ENCODE data around the gene JPH3. TPM values are rescaled to one million over a fixed set of nuclear protein-coding genes. Genes with fewer than 3 reads are reported as not detected.

The JPH3 gene
- total and polyA plus RNA-seq, 4 donors, result 12.6 to 79.7 (median 54.0) TPM

DNA sequence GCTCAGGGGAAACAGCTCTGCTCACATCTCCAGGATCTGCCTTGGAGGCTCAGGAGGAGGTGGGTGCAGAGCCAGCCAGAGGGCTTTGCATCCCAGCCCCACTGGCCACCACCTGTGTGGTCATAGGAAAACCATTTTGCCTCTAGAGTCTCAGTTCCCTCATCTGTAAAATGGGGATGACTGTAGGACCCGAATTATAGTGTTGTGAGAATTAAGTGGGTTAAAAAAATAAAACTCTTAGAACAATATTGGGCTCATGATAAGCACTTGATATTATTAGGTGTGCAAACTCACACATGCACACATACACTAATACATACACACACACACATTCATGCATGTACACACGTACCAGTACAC, 19.4 kb upstream of the JPH3 start:
- H3K4me3 ChIP-seq (ENCODE audit: low read depth, low read length), result no peak overlapping the region
- no peaks in the 10 kb centered on the region for H3K9me3 ChIP-seq (ENCODE audit: control insufficient read depth, insufficient read depth, low read length)
- H3K27me3 ChIP-seq (ENCODE audit: control insufficient read depth, insufficient read depth, low read length), result no peaks in the 10 kb centered on the region
- peaks cover 24% of the 10 kb centered on the region for H3K4me1 ChIP-seq (ENCODE audit: control insufficient read depth, insufficient read depth, low read length)
- WGBS (ENCODE audit: insufficient coverage), result 100% methylated on average over 1 of the region's 2 CpGs
- no peak for DNase-seq (ENCODE audit: low read depth in 4 of 6, low spot score in 6 of 6)
- no peak overlapping the region for H3K27ac ChIP-seq (ENCODE audit: low read depth, low read length)
- H3K36me3 ChIP-seq (ENCODE audit: control insufficient read depth, insufficient read depth, low read length), result no peaks in the 10 kb centered on the region

DNA sequence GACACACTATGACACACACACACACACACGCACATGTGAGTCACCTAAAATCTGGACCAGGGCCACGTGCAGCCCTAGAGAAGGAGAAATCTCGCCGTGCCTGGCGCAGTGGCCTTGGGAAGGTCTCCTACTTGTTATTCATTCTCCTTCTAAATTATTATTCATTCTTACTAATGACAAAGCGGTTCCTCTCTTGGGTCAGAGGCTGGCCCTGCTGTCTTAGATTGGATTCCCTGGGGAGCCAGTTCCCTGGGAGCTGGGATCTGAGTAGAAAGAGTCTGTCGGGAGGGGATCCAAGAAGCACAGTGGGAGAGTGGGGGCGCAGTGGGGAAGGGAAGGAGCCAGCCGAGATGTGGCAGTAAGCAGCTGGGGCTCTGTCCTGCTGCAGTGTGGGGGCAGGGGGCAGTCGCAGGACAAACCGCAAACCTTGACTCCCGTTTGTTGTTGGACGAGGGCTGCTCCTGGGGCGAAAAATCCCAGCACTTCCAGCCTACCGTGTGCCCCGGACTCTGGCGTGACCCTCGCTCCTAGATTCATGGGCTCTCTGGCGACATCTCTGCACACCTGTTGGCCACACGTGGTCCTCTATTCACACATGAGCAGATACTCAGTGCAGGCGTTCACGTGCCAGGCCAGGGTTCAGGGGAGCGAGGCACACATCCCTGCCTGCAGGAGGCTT, 18.7 kb upstream of the JPH3 start:
- no peak overlapping the region for H3K4me3 ChIP-seq (ENCODE audit: low read depth, low read length)
- peaks cover 25% of the 10 kb centered on the region for H3K4me1 ChIP-seq (ENCODE audit: control insufficient read depth, insufficient read depth, low read length)
- no peaks in the 10 kb centered on the region for H3K36me3 ChIP-seq (ENCODE audit: control insufficient read depth, insufficient read depth, low read length)
- no peaks in the 10 kb centered on the region for H3K9me3 ChIP-seq (ENCODE audit: control insufficient read depth, insufficient read depth, low read length)
- 63% methylated on average over 19 of the region's 23 CpGs for WGBS (ENCODE audit: insufficient coverage)
- H3K27me3 ChIP-seq (ENCODE audit: control insufficient read depth, insufficient read depth, low read length), result no peaks in the 10 kb centered on the region
- DNase-seq (ENCODE audit: low read depth in 4 of 6, low spot score in 6 of 6), result no peak
- no peak overlapping the region for H3K27ac ChIP-seq (ENCODE audit: low read depth, low read length)

DNA sequence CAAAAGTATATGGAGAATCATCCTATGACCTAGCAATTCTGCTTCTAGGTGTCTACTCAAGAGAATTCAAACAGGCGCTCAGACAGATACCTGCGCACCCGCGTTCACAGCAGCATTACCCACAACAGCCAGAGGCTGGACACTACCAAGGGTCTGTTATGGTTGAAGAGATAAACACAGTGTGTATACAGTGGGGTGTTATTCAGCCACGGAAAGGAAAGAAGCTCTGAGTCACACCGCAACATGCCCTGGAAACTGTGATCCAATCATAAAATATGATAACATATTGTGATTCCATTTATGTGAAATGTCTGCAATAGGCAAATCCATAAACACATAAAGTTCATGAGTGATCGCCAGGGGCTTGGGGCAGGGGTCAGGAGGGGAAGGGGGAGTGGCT, 18.0 kb upstream of the JPH3 start:
- Histone ChIP-seq H3K9me3 (ENCODE audit: control insufficient read depth, insufficient read depth, low read length) (no peaks in the 10 kb centered on the region), H3K27ac (ENCODE audit: low read depth, low read length) (no peak overlapping the region), H3K4me3 (ENCODE audit: low read depth, low read length) (no peak overlapping the region), H3K27me3 (ENCODE audit: control insufficient read depth, insufficient read depth, low read length) (no peaks in the 10 kb centered on the region), H3K36me3 (ENCODE audit: control insufficient read depth, insufficient read depth, low read length) (no peaks in the 10 kb centered on the region), H3K4me1 (ENCODE audit: control insufficient read depth, insufficient read depth, low read length) (peaks cover 31% of the 10 kb centered on the region)
- DNase-seq (ENCODE audit: low read depth in 4 of 6, low spot score in 6 of 6), result no peak
- 100% methylated on average over 4 of the region's 7 CpGs for WGBS (ENCODE audit: insufficient coverage)

DNA sequence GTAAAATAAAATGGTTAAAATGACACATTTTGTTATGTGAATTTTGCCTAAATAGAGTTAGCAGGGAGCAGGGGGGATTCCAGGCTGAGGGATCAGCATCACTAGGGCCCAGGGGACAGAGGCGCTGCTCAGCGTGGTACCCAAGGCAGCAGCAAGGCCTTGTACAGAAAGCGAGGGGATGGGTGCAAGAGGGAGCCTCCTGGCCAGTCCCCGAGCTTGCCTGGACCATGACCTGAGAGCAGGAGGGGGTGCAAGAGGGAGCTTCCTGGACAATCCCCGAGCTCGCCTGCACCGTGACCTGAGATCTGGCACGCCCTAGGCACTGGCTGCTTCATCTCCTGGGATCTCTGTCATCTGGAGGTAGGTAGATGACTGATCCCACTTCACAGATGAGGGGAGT, 17.3 kb upstream of the JPH3 start:
- 93% methylated on average over 8 of the region's 8 CpGs for WGBS (ENCODE audit: insufficient coverage)
- H3K27me3 ChIP-seq (ENCODE audit: control insufficient read depth, insufficient read depth, low read length), result no peaks in the 10 kb centered on the region
- H3K36me3 ChIP-seq (ENCODE audit: control insufficient read depth, insufficient read depth, low read length), result no peaks in the 10 kb centered on the region
- H3K4me1 ChIP-seq (ENCODE audit: control insufficient read depth, insufficient read depth, low read length), result peaks cover 34% of the 10 kb centered on the region
- no peaks in the 10 kb centered on the region for H3K9me3 ChIP-seq (ENCODE audit: control insufficient read depth, insufficient read depth, low read length)
- no peak overlapping the region for H3K27ac ChIP-seq (ENCODE audit: low read depth, low read length)
- H3K4me3 ChIP-seq (ENCODE audit: low read depth, low read length), result no peak overlapping the region
- DNase-seq (ENCODE audit: low read depth in 4 of 6, low spot score in 6 of 6), result no peak

DNA sequence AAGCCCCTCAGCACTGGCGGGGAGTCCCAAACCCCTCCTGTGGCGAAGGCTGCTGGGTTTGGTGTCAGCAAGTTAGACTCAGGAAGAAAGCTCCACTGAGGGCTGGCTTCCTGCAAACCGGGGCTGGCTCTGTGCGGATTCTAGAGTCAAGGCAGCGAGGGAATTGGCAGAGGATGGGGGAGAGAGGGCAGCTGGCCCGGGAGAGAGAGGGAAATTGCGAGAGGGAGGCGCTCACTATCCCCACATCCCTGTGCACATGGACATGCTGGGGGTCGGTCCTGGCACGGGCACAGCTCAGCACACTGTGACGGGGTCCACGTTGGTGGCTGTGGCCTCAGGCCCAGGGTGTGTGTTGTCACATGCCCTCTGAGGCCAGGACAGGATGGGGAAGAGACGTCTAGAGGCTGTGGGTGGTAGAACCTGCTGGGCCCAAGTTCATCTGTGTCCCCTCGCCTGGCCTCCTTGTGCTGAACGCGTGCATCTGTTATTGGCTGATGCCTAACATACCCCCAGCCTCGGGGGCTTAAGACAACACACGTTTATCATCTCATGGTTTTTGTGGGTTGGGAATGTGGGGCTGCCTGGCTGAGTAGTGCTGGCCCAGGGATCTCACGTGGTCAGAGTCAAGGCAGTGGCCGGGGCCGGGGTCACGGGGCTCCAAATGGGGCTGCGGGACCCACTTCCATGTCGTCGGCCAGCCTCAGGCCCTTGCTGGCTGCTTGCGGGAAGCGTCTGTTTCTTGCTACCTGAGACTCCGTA, 16.7 kb upstream of the JPH3 start:
- no peak for DNase-seq (ENCODE audit: low read depth in 4 of 6, low spot score in 6 of 6)
- no peak overlapping the region for H3K27ac ChIP-seq (ENCODE audit: low read depth, low read length)
- no peaks in the 10 kb centered on the region for H3K36me3 ChIP-seq (ENCODE audit: control insufficient read depth, insufficient read depth, low read length)
- peaks cover 34% of the 10 kb centered on the region for H3K4me1 ChIP-seq (ENCODE audit: control insufficient read depth, insufficient read depth, low read length)
- WGBS (ENCODE audit: insufficient coverage), result 54% methylated on average over 27 of the region's 28 CpGs
- H3K9me3 ChIP-seq (ENCODE audit: control insufficient read depth, insufficient read depth, low read length), result no peaks in the 10 kb centered on the region
- H3K27me3 ChIP-seq (ENCODE audit: control insufficient read depth, insufficient read depth, low read length), result no peaks in the 10 kb centered on the region
- no peak overlapping the region for H3K4me3 ChIP-seq (ENCODE audit: low read depth, low read length)

DNA sequence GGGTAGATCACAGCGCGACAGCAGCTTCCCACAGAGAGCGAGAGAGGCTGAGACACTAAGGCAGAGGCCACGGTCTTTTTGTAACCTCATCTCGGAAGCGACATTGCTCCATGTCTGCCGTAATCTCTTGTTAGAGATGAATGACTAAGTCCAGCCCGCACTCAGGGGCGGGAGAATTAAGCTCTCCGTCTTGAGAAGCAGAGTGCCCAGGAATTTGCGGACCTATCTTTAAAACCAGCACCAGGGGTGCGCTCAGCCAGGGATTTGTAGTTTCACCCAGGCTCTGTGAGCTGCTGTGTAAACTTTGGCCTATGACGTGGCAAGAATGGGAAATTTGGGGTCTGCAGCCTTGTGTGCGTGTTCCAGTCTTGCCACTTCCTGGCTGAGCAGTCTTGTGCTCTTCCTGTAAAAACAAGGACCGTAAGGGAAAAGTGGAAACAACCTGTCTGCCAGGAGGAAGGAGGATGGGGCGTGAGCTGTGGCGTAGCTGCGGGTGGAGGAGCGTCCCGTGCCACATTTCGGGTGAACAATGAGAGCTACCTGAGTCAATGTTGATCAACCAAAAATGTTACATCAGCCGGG, 16.0 kb upstream of the JPH3 start:
- 76% methylated on average over 19 of the region's 22 CpGs for WGBS (ENCODE audit: insufficient coverage)

DNA sequence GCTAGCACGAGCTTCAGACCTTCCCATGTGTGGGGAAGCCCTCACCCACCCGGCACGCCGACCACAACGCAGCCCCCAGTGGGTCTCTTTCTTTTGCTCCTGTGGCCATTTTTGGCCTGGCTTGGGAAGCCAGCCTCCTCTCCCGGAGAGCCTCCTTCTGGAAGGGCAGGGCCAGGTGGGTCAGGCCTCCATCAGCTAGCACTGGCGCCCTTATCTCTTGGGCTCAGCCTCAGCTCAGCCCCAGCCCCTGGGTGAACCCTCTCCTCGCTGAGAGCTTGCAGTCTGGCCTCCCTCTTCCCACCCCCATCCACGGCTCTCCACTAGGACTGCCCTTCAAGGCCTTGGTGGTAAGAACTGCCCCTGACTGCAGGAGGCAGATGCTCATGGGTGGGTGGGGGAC, 14.7 kb upstream of the JPH3 start:
- H3K36me3 ChIP-seq (ENCODE audit: control insufficient read depth, insufficient read depth, low read length), result no peaks in the 10 kb centered on the region
- H3K9me3 ChIP-seq (ENCODE audit: control insufficient read depth, insufficient read depth, low read length), result no peaks in the 10 kb centered on the region
- H3K27me3 ChIP-seq (ENCODE audit: control insufficient read depth, insufficient read depth, low read length), result no peaks in the 10 kb centered on the region
- 91% methylated on average over 9 of the region's 9 CpGs for WGBS (ENCODE audit: insufficient coverage)
- H3K27ac ChIP-seq (ENCODE audit: low read depth, low read length), result no peak overlapping the region
- DNase-seq (ENCODE audit: low read depth in 4 of 6, low spot score in 6 of 6), result no peak
- peaks cover 20% of the 10 kb centered on the region for H3K4me1 ChIP-seq (ENCODE audit: control insufficient read depth, insufficient read depth, low read length)
- no peak overlapping the region for H3K4me3 ChIP-seq (ENCODE audit: low read depth, low read length)

More for the DNA sequence above, 16.0 kb upstream of the JPH3 start:
- DNase-seq (ENCODE audit: low read depth in 4 of 6, low spot score in 6 of 6), result no peak
- peaks cover 34% of the 10 kb centered on the region for H3K4me1 ChIP-seq (ENCODE audit: control insufficient read depth, insufficient read depth, low read length)
- no peak overlapping the region for H3K27ac ChIP-seq (ENCODE audit: low read depth, low read length)
- no peak overlapping the region for H3K4me3 ChIP-seq (ENCODE audit: low read depth, low read length)
- H3K36me3 ChIP-seq (ENCODE audit: control insufficient read depth, insufficient read depth, low read length), result no peaks in the 10 kb centered on the region
- H3K27me3 ChIP-seq (ENCODE audit: control insufficient read depth, insufficient read depth, low read length), result no peaks in the 10 kb centered on the region
- H3K9me3 ChIP-seq (ENCODE audit: control insufficient read depth, insufficient read depth, low read length), result no peaks in the 10 kb centered on the region

DNA sequence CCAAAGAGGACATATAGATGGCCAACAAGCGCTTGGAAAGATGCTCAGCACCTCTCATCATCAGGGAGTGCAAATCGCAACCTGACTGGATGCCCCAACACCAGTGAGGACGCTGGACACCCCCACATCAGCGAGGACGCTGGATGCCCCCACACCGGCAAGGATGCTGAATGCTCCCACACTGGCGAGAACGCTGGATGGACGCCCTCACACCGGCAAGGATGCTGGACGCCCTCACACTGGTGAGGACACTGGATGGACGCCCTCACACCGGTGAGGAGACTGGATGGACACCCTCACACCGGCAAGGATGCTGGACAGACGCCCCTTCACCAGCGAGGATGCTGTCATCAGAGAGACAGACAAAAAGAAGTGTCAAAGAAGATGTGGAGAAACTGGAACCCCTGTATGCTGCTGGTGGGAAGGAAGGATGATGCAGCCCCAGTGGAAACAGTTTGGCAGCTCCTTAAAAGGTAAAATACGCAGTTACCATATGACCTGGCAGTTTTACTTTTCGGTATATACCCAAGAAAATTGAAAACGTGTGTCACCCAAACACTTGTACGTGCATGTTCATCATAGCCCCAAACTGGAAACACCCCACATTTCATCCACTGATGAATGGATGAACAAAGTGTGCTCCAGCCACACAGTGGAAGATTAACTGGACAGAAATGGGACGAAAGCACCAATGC, 10.1 kb upstream of the JPH3 start:
- no peaks in the 10 kb centered on the region for H3K36me3 ChIP-seq (ENCODE audit: control insufficient read depth, insufficient read depth, low read length)
- 83% methylated on average over 20 of the region's 21 CpGs for whole genome bisulfite sequencing (ENCODE audit: insufficient coverage)
- no peaks in the 10 kb centered on the region for H3K9me3 ChIP-seq (ENCODE audit: control insufficient read depth, insufficient read depth, low read length)
- H3K4me3 ChIP-seq (ENCODE audit: low read depth, low read length), result no peak overlapping the region
- peaks cover 10% of the 10 kb centered on the region for H3K4me1 ChIP-seq (ENCODE audit: control insufficient read depth, insufficient read depth, low read length)
- no peak overlapping the region for H3K27ac ChIP-seq (ENCODE audit: low read depth, low read length)
- no peak for DNase-seq (ENCODE audit: low read depth in 4 of 6, low spot score in 6 of 6)
- H3K27me3 ChIP-seq (ENCODE audit: control insufficient read depth, insufficient read depth, low read length), result peaks cover 3% of the 10 kb centered on the region

DNA sequence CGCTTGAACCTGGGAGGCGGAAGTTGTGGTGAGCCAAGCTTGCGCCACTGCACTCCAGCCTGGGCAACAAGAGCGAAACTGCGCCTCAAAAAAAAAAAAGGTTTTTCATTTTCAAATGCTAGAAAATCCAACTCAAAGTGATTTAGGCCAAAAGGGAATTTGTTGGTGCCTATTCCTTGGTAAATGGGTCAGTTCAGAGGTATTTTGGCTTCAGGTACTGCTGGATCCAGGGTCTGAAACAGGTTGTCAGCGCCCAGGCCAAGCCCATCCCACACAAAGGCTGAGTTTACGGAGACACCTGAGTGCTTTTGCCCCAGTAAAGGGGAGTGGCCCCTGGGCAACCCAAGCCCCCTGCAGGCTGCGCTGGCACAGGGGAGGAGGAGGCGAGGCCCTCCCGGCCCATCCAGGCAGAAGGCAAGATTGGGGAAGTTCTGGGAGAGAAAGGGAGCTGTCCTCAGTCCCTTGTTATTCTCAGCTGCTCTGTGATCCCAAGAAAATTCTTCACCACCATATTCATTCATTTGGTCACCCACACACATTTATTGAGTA, 8.5 kb upstream of the JPH3 start:
- WGBS (ENCODE audit: insufficient coverage), result 95% methylated on average over 7 of the region's 10 CpGs
- DNase-seq (ENCODE audit: low read depth in 4 of 6, low spot score in 6 of 6), result no peak
- no peaks in the 10 kb centered on the region for H3K9me3 ChIP-seq (ENCODE audit: control insufficient read depth, insufficient read depth, low read length)
- H3K27ac ChIP-seq (ENCODE audit: low read depth, low read length), result no peak overlapping the region
- no peaks in the 10 kb centered on the region for H3K36me3 ChIP-seq (ENCODE audit: control insufficient read depth, insufficient read depth, low read length)
- no peak overlapping the region for H3K4me3 ChIP-seq (ENCODE audit: low read depth, low read length)
- peaks cover 3% of the 10 kb centered on the region for H3K27me3 ChIP-seq (ENCODE audit: control insufficient read depth, insufficient read depth, low read length)
- H3K4me1 ChIP-seq (ENCODE audit: control insufficient read depth, insufficient read depth, low read length), result peaks cover 7% of the 10 kb centered on the region

Data from spinal cord (tissue), 10 donors.